ENCODE data around the gene DDX49. TPM values are rescaled to one million over a fixed set of nuclear protein-coding genes. Genes with fewer than 3 reads are reported as not detected.

DDX49 gene
- total and polyA plus RNA-seq, 9 of the 15 experiments (the other 6 are each of a cell fraction or from before 2014, with no cell fraction given), result 1.1 to 113 (median 45.7) TPM

DNA sequence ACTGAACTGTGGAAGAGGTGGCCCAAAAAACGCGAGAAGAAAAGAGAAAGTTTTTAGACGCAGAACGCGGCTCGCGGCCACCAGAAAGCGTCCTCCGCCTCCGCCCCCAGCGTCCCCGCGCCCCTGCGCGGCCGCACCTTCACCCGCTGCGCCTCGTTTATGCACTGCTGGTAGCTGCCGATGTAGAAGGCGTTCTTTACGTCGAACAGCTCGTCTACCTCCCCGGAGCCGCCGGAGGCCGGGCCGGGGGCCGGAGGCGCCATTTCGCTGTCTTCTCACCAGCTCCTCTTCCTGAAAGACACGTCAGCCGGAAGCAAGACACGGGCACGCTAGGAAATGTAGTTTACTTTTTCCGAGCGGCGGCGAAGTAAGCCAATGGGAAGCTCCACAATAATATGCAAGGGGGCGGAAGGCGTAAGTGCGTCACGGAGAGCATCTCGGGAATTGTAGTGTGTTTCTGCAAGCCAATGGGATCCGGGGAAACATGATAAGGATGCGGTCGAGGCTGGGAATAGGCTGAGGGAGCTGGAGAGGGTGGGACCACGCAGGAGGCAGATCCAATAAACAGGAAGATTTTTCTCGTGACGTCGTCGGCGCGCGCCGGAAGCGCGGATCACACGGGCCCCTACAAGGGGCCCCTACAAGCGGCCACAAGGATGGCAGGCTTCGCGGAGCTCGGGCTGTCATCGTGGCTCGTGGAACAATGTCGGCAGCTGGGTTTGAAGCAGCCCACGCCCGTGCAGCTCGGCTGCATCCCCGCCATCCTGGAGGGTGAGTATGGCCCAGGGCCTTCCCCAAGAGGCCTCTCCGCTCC, at the start of gene DDX49, which contains the start of gene COPE (continued):
- peak; percentile 56 for TF ChIP-seq SMAD1 (IDR thresholded peaks at IDR 0.05; ENCODE audit: low read depth, low read length, partially characterized antibody)
- TF ChIP-seq HCFC1 (IDR thresholded peaks at IDR 0.05; ENCODE audit: low read depth, low read length), result peak; percentile 98
- TF ChIP-seq, protein P1, sequence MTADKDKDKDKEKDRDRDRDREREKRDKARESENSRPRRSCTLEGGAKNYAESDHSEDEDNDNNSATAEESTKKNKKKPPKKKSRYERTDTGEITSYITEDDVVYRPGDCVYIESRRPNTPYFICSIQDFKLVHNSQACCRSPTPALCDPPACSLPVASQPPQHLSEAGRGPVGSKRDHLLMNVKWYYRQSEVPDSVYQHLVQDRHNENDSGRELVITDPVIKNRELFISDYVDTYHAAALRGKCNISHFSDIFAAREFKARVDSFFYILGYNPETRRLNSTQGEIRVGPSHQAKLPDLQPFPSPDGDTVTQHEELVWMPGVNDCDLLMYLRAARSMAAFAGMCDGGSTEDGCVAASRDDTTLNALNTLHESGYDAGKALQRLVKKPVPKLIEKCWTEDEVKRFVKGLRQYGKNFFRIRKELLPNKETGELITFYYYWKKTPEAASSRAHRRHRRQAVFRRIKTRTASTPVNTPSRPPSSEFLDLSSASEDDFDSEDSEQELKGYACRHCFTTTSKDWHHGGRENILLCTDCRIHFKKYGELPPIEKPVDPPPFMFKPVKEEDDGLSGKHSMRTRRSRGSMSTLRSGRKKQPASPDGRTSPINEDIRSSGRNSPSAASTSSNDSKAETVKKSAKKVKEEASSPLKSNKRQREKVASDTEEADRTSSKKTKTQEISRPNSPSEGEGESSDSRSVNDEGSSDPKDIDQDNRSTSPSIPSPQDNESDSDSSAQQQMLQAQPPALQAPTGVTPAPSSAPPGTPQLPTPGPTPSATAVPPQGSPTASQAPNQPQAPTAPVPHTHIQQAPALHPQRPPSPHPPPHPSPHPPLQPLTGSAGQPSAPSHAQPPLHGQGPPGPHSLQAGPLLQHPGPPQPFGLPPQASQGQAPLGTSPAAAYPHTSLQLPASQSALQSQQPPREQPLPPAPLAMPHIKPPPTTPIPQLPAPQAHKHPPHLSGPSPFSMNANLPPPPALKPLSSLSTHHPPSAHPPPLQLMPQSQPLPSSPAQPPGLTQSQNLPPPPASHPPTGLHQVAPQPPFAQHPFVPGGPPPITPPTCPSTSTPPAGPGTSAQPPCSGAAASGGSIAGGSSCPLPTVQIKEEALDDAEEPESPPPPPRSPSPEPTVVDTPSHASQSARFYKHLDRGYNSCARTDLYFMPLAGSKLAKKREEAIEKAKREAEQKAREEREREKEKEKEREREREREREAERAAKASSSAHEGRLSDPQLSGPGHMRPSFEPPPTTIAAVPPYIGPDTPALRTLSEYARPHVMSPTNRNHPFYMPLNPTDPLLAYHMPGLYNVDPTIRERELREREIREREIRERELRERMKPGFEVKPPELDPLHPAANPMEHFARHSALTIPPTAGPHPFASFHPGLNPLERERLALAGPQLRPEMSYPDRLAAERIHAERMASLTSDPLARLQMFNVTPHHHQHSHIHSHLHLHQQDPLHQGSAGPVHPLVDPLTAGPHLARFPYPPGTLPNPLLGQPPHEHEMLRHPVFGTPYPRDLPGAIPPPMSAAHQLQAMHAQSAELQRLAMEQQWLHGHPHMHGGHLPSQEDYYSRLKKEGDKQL (CRISPR knock-in tag; IDR thresholded peaks at IDR 0.05; ENCODE audit: borderline replicate concordance), result no peak
- no peak for TF ChIP-seq ZNF699 (CRISPR knock-in tag; IDR thresholded peaks at IDR 0.05; ENCODE audit: insufficient replicate concordance)
- TF ChIP-seq, protein P2, sequence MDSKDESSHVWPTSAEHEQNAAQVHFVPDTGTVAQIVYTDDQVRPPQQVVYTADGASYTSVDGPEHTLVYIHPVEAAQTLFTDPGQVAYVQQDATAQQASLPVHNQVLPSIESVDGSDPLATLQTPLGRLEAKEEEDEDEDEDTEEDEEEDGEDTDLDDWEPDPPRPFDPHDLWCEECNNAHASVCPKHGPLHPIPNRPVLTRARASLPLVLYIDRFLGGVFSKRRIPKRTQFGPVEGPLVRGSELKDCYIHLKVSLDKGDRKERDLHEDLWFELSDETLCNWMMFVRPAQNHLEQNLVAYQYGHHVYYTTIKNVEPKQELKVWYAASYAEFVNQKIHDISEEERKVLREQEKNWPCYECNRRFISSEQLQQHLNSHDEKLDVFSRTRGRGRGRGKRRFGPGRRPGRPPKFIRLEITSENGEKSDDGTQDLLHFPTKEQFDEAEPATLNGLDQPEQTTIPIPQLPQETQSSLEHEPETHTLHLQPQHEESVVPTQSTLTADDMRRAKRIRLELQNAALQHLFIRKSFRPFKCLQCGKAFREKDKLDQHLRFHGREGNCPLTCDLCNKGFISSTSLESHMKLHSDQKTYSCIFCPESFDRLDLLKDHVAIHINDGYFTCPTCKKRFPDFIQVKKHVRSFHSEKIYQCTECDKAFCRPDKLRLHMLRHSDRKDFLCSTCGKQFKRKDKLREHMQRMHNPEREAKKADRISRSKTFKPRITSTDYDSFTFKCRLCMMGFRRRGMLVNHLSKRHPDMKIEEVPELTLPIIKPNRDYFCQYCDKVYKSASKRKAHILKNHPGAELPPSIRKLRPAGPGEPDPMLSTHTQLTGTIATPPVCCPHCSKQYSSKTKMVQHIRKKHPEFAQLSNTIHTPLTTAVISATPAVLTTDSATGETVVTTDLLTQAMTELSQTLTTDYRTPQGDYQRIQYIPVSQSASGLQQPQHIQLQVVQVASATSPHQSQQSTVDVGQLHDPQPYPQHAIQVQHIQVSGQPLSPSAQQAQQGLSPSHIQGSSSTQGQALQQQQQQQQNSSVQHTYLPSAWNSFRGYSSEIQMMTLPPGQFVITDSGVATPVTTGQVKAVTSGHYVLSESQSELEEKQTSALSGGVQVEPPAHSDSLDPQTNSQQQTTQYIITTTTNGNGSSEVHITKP (IDR thresholded peaks at IDR 0.05; ENCODE audit: partially characterized antibody), result peak; percentile 49
- TF ChIP-seq, protein P3, sequence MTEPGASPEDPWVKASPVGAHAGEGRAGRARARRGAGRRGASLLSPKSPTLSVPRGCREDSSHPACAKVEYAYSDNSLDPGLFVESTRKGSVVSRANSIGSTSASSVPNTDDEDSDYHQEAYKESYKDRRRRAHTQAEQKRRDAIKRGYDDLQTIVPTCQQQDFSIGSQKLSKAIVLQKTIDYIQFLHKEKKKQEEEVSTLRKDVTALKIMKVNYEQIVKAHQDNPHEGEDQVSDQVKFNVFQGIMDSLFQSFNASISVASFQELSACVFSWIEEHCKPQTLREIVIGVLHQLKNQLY (CRISPR knock-in tag; conservative IDR thresholded peaks at IDR 0.05), result peak in 1 of 2 experiments; percentile 84; a peak in 1 of 4 replicates
- TF ChIP-seq, protein P4, sequence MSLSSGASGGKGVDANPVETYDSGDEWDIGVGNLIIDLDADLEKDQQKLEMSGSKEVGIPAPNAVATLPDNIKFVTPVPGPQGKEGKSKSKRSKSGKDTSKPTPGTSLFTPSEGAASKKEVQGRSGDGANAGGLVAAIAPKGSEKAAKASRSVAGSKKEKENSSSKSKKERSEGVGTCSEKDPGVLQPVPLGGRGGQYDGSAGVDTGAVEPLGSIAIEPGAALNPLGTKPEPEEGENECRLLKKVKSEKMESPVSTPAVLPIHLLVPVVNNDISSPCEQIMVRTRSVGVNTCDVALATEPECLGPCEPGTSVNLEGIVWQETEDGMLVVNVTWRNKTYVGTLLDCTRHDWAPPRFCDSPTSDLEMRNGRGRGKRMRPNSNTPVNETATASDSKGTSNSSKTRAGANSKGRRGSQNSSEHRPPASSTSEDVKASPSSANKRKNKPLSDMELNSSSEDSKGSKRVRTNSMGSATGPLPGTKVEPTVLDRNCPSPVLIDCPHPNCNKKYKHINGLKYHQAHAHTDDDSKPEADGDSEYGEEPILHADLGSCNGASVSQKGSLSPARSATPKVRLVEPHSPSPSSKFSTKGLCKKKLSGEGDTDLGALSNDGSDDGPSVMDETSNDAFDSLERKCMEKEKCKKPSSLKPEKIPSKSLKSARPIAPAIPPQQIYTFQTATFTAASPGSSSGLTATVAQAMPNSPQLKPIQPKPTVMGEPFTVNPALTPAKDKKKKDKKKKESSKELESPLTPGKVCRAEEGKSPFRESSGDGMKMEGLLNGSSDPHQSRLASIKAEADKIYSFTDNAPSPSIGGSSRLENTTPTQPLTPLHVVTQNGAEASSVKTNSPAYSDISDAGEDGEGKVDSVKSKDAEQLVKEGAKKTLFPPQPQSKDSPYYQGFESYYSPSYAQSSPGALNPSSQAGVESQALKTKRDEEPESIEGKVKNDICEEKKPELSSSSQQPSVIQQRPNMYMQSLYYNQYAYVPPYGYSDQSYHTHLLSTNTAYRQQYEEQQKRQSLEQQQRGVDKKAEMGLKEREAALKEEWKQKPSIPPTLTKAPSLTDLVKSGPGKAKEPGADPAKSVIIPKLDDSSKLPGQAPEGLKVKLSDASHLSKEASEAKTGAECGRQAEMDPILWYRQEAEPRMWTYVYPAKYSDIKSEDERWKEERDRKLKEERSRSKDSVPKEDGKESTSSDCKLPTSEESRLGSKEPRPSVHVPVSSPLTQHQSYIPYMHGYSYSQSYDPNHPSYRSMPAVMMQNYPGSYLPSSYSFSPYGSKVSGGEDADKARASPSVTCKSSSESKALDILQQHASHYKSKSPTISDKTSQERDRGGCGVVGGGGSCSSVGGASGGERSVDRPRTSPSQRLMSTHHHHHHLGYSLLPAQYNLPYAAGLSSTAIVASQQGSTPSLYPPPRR (CRISPR knock-in tag; IDR thresholded peaks at IDR 0.05; ENCODE audit: borderline replicate concordance), result no peak
- peak; percentile 95 for TF ChIP-seq PHF8 (IDR thresholded peaks at IDR 0.05; ENCODE audit: borderline replicate concordance, low read length)
- TF ChIP-seq ZNF586 (CRISPR knock-in tag; conservative IDR thresholded peaks at IDR 0.05), result 0 out of 2 replicates have a peak, but pooled peaks have one; percentile 10
- no peak for TF ChIP-seq ZEB2 (IDR thresholded peaks at IDR 0.05)

Data from K562 (cell line).